GM19238 (cell line): ENCODE measurements around the gene HPGDS.

Experiments
- DNase-seq: peaks from one replicate; pipeline ENCODE4 v3.0.0; 2011; ENCODE audit warnings: low spot score; ENCODE audit not compliant: insufficient read length

The HPGDS gene

GRCh38 chr4:94256144-94256783 lies 86.4 kb downstream of the HPGDS start:
- no peak for DNase-seq

GRCh38 chr4:94253036-94253435 lies 89.6 kb downstream of the HPGDS start:
- DNase-seq: no peak

GRCh38 chr4:94251094-94251493 lies 91.5 kb downstream of the HPGDS start:
- DNase-seq: no peak
